IPS-18a (cell line): Measurements from ENCODE around the gene ADCY5.

Source experiments
- H3K27ac ChIP-seq: one replicate; pipeline ENCODE4 v1.5.1; 2013; ENCODE audit warnings: low read length
- H3K27me3 ChIP-seq: one replicate; pipeline ENCODE4 v1.6.1; 2013; ENCODE audit warnings: mild to moderate bottlenecking, low read length; ENCODE audit not compliant: control insufficient read depth, insufficient read depth
- H3K36me3 ChIP-seq: one replicate; pipeline ENCODE4 v1.6.1; 2013; ENCODE audit warnings: low read depth, low read length; ENCODE audit not compliant: control insufficient read depth
- H3K4me1 ChIP-seq: one replicate; pipeline ENCODE4 v1.6.1; 2013; ENCODE audit warnings: low read depth, low read length; ENCODE audit not compliant: control insufficient read depth
- H3K4me3 ChIP-seq: one replicate; pipeline ENCODE4 v1.5.1; 2013; ENCODE audit warnings: low read length
- H3K9ac ChIP-seq: one replicate; pipeline ENCODE4 v1.6.1; 2013; ENCODE audit warnings: mild to moderate bottlenecking, low read length, moderate library complexity
- H3K9me3 ChIP-seq: one replicate; pipeline ENCODE4 v1.6.1; 2013; ENCODE audit warnings: low read depth, low read length; ENCODE audit not compliant: control insufficient read depth

ADCY5 gene

GRCh38 chr3:123348471-123349200 lies 100.3 kb downstream of the ADCY5 start:
- H3K4me3 ChIP-seq = no peak overlapping the region

GRCh38 chr3:123347691-123348264 lies 101.1 kb downstream of the ADCY5 start:
- Histone ChIP-seq H3K9ac (no peak overlapping the region), H3K4me1 (peaks cover 18% of the 10 kb centered on the region), H3K27ac (no peak overlapping the region), H3K27me3 (no peaks in the 10 kb centered on the region), H3K4me3 (no peak overlapping the region), H3K9me3 (no peaks in the 10 kb centered on the region), H3K36me3 (no peaks in the 10 kb centered on the region)

More at GRCh38 chr3:123348471-123349200, 100.3 kb downstream of the ADCY5 start:
- Histone ChIP-seq H3K4me1 (peaks cover 18% of the 10 kb centered on the region), H3K9ac (no peak overlapping the region), H3K9me3 (no peaks in the 10 kb centered on the region), H3K27me3 (no peaks in the 10 kb centered on the region), H3K27ac (no peak overlapping the region), H3K36me3 (no peaks in the 10 kb centered on the region)

GRCh38 chr3:123347205-123347604 lies 101.7 kb downstream of the ADCY5 start:
- H3K36me3 ChIP-seq = no peaks in the 10 kb centered on the region
- no peaks in the 10 kb centered on the region for H3K9me3 ChIP-seq
- H3K27me3 ChIP-seq = no peaks in the 10 kb centered on the region

GRCh38 chr3:123346021-123346420 lies 102.9 kb downstream of the ADCY5 start:
- Histone ChIP-seq H3K9ac (no peak overlapping the region), H3K9me3 (no peaks in the 10 kb centered on the region), H3K27me3 (no peaks in the 10 kb centered on the region), H3K4me3 (no peak overlapping the region), H3K4me1 (peaks cover 13% of the 10 kb centered on the region), H3K36me3 (no peaks in the 10 kb centered on the region), H3K27ac (no peak overlapping the region)

More at GRCh38 chr3:123347205-123347604, 101.7 kb downstream of the ADCY5 start:
- no peak overlapping the region for H3K4me3 ChIP-seq
- H3K4me1 ChIP-seq = peaks cover 18% of the 10 kb centered on the region
- no peak overlapping the region for H3K27ac ChIP-seq
- H3K9ac ChIP-seq = no peak overlapping the region

GRCh38 chr3:123344907-123345594 lies 103.8 kb downstream of the ADCY5 start:
- Histone ChIP-seq H3K4me3 (no peak overlapping the region), H3K27me3 (no peaks in the 10 kb centered on the region), H3K36me3 (no peaks in the 10 kb centered on the region), H3K9me3 (no peaks in the 10 kb centered on the region), H3K9ac (no peak overlapping the region), H3K4me1 (peaks cover 13% of the 10 kb centered on the region), H3K27ac (no peak overlapping the region)

GRCh38 chr3:123344175-123344906 lies 104.5 kb downstream of the ADCY5 start:
- Histone ChIP-seq H3K4me1 (peaks cover 13% of the 10 kb centered on the region), H3K9ac (no peak overlapping the region), H3K27me3 (no peaks in the 10 kb centered on the region), H3K4me3 (no peak overlapping the region), H3K9me3 (no peaks in the 10 kb centered on the region), H3K27ac (no peak overlapping the region), H3K36me3 (no peaks in the 10 kb centered on the region)

GRCh38 chr3:123343296-123344174 lies 105.4 kb downstream of the ADCY5 start:
- no peak overlapping the region for H3K27ac ChIP-seq
- no peaks in the 10 kb centered on the region for H3K27me3 ChIP-seq
- H3K4me3 ChIP-seq = no peak overlapping the region
- H3K9me3 ChIP-seq = no peaks in the 10 kb centered on the region
- no peaks in the 10 kb centered on the region for H3K36me3 ChIP-seq
- peaks cover 13% of the 10 kb centered on the region for H3K4me1 ChIP-seq
- no peak overlapping the region for H3K9ac ChIP-seq

- Histone ChIP-seq H3K9me3 (no peaks in the 10 kb centered on the region), H3K4me1 (peaks cover 13% of the 10 kb centered on the region), H3K27me3 (no peaks in the 10 kb centered on the region), H3K4me3 (no peak overlapping the region), H3K9ac (no peak overlapping the region), H3K36me3 (no peaks in the 10 kb centered on the region), H3K27ac (no peak overlapping the region)
Observed at GRCh38 chr3:123342631-123343080, 106.2 kb downstream of the ADCY5 start.

GRCh38 chr3:123341871-123342630 lies 106.8 kb downstream of the ADCY5 start:
- Histone ChIP-seq H3K27ac (no peak overlapping the region), H3K9me3 (no peaks in the 10 kb centered on the region), H3K4me1 (peaks cover 13% of the 10 kb centered on the region), H3K9ac (no peak overlapping the region), H3K4me3 (no peak overlapping the region), H3K27me3 (no peaks in the 10 kb centered on the region), H3K36me3 (no peaks in the 10 kb centered on the region)

GRCh38 chr3:123340336-123340735 lies 108.6 kb downstream of the ADCY5 start:
- H3K9me3 ChIP-seq = no peaks in the 10 kb centered on the region
- H3K4me3 ChIP-seq = no peak overlapping the region
- no peak overlapping the region for H3K9ac ChIP-seq
- no peak overlapping the region for H3K27ac ChIP-seq
- H3K27me3 ChIP-seq = no peaks in the 10 kb centered on the region
- no peaks in the 10 kb centered on the region for H3K36me3 ChIP-seq
- H3K4me1 ChIP-seq = peaks cover 13% of the 10 kb centered on the region
